K562 (cell line): ENCODE data around the gene ADGRD1. TPM values are rescaled to one million over a fixed set of nuclear protein-coding genes. Genes with fewer than 3 reads are reported as not detected.

Experiments used
- ATAC-seq: fragments of 200-7000 bp; cut with Tn5 transposase; 3 replicates; pipeline ENCODE4 v1.9.1; 2020; ENCODE audit warnings: moderate library complexity
- BruUV-seq: library from RNA; stranded (reverse); fragments of 400-500 nt; replicated peaks from 2 replicates; lab custom pipeline; 2021; lab: Mats Ljungman, UMichigan
- CTCF ChIA-PET: fragments of 300-600 bp; formaldehyde crosslinking; extraction: SDS; loops from one replicate; lab custom pipeline; 2021; ENCODE audit warnings: low intra/inter-chr PET ratio; lab: Yijun Ruan, JAX
- POLR2A ChIA-PET: fragments of 300-600, 350-650 bp; sonication (Branson Sonifier 250); formaldehyde crosslinking; extraction: SDS; loops from one replicate; lab custom pipeline; 2021; ENCODE audit warnings: antibody characterized with exemption, inconsistent platforms; lab: Yijun Ruan, JAX
- DNase-seq, 4 experiments: peaks; one replicate each; pipeline versions ENCODE4 v3.0.0 to v3.0.0-alpha.2; 2011 to 2018; ENCODE audit warnings: low spot score in 3 of 4, mixed read lengths in 3 of 4; ENCODE audit errors: extremely low read depth in 1 of 4
- FAIRE-seq: peaks from 2 replicates; lab custom pipeline; 2011; peaks lifted over from hg19 to GRCh38; lab: Jason Lieb, UNC
- H2AFZ ChIP-seq: 2 replicates; pipeline ENCODE4 v1.6.0; 2011; ENCODE audit warnings: low read depth, low read length, control low read depth, inconsistent platforms
- H3K27ac ChIP-seq: fragments of 200-600 bp; 3 replicates; pipeline ENCODE4 v1.8.0; 2011; ENCODE audit warnings: low read depth, mild to moderate bottlenecking, control low read depth, inconsistent platforms, low read length, moderate library complexity, mixed read lengths; ENCODE audit errors: extremely low read depth
- H3K27me3 ChIP-seq, 2 experiments: fragments of 300-600 bp in 1 of 2; 2 replicates in 1 of 2; 3 replicates in 1 of 2; pipeline versions ENCODE4 v1.6.0 to v1.8.0; 2011; ENCODE audit warnings: inconsistent platforms in 2 of 2, low read length in 2 of 2, mild to moderate bottlenecking in 1 of 2, mixed read lengths in 1 of 2, moderate library complexity in 1 of 2; ENCODE audit not compliant: control insufficient read depth in 2 of 2, insufficient read depth in 2 of 2
- H3K36me3 ChIP-seq: fragments of 300-600 bp; 3 replicates; pipeline ENCODE4 v1.8.0; 2011; ENCODE audit warnings: mild to moderate bottlenecking, low read length, inconsistent platforms; ENCODE audit not compliant: control insufficient read depth, insufficient read depth
- H3K4me1 ChIP-seq, 2 experiments: fragments of 200-600 bp in 1 of 2; replicated peaks in 1 of 2; 2 replicates in 1 of 2; 3 replicates in 1 of 2; pipeline versions ENCODE4 v1.5.1 to v1.8.0; 2011; ENCODE audit warnings: inconsistent platforms in 2 of 2, low read length in 2 of 2, mild to moderate bottlenecking in 1 of 2, mixed read lengths in 1 of 2, moderate library complexity in 1 of 2; ENCODE audit not compliant: control insufficient read depth in 2 of 2, insufficient read depth in 2 of 2
- H3K4me2 ChIP-seq: 2 replicates; pipeline ENCODE4 v1.6.1; 2011; ENCODE audit warnings: low read length, control low read depth, inconsistent platforms, mixed read lengths; ENCODE audit not compliant: insufficient read depth
- H3K4me3 ChIP-seq: fragments of 200-600 bp; sonication (generic), shearing (Covaris generic); 2 replicates; pipeline ENCODE4 v1.5.1; 2016; ENCODE audit warnings: control low read depth, inconsistent platforms
- H3K79me2 ChIP-seq: fragments of 200-600 bp; 3 replicates; pipeline ENCODE4 v1.8.0; 2011; ENCODE audit warnings: low read length, inconsistent platforms; ENCODE audit not compliant: control insufficient read depth, insufficient read depth
- H3K9ac ChIP-seq, 2 experiments: 2 replicates each; pipeline versions ENCODE4 v1.6.0 to v1.6.1; 2011; ENCODE audit warnings: low read depth in 2 of 2, low read length in 2 of 2, control low read depth in 1 of 2, inconsistent platforms in 1 of 2, mild to moderate bottlenecking in 1 of 2, mixed read lengths in 1 of 2; ENCODE audit not compliant: insufficient read depth in 1 of 2
- H3K9me1 ChIP-seq: one replicate; pipeline ENCODE4 v1.6.0; 2011; ENCODE audit warnings: inconsistent platforms, mild to moderate bottlenecking, low read length, moderate library complexity; ENCODE audit not compliant: control insufficient read depth, insufficient read depth
- H3K9me3 ChIP-seq: replicated peaks from 2 replicates; pipeline ENCODE4 v1.5.1; 2011; ENCODE audit warnings: low read depth, low read length, inconsistent platforms; ENCODE audit not compliant: control insufficient read depth, insufficient read depth
- H4K20me1 ChIP-seq: replicated peaks from 2 replicates; pipeline ENCODE4 v1.6.1; 2011; ENCODE audit warnings: low read length, inconsistent platforms, mixed read lengths; ENCODE audit not compliant: control insufficient read depth, insufficient read depth
- ELF4 ChIP-seq: fragments of 450-650 bp; formaldehyde crosslinking; IDR thresholded peaks from 2 replicates; pipeline ENCODE4 v1.4.0; 2022; ENCODE audit warnings: missing genetic modification characterization
- HNRNPK ChIP-seq: fragments of 200-400 bp; formaldehyde crosslinking; IDR thresholded peaks from one replicate; pipeline ENCODE4 v1.6.1; 2018; ENCODE audit warnings: mild to moderate bottlenecking, low read depth, low read length; ENCODE audit not compliant: poor library complexity, severe bottlenecking
- KLF6 ChIP-seq: fragments of 250-450 bp; sonication (Bioruptor Pico); IDR thresholded peaks from 2 replicates; pipeline ENCODE4 v1.4.0; 2020; ENCODE audit warnings: mild to moderate bottlenecking, moderate library complexity, borderline replicate concordance
- MCM2 ChIP-seq: fragments of 450-650 bp; IDR thresholded peaks from 2 replicates; pipeline ENCODE4 v1.6.1; 2017; ENCODE audit warnings: low read depth, mild to moderate bottlenecking
- NEUROD1 ChIP-seq: fragments of 150-350 bp; IDR thresholded peaks from 2 replicates; pipeline ENCODE4 v1.6.1; 2014; ENCODE audit warnings: borderline replicate concordance, low read length, low read depth; ENCODE audit not compliant: partially characterized antibody
- PYGO2 ChIP-seq: fragments of 450-650 bp; IDR thresholded peaks from 2 replicates; pipeline ENCODE4 v1.6.1; 2016; ENCODE audit warnings: mild to moderate bottlenecking, missing genetic modification characterization, moderate library complexity, missing compliant biosample characterization
- SLC30A9 ChIP-seq: fragments of 250-450 bp; sonication (Bioruptor Pico); IDR thresholded peaks from 2 replicates; pipeline ENCODE4 v1.8.0; 2022; ENCODE audit warnings: mild to moderate bottlenecking, moderate library complexity
- SMARCA5 ChIP-seq: fragments of 450-650 bp; IDR thresholded peaks from 2 replicates; pipeline ENCODE4 v1.6.1; 2016
- STAT5B ChIP-seq: fragments of 250-450 bp; sonication (Bioruptor Pico); IDR thresholded peaks from 2 replicates; pipeline ENCODE4 v1.8.0; 2021; ENCODE audit warnings: mild to moderate bottlenecking, inconsistent platforms
- ZNF121 ChIP-seq: sonication (generic); formaldehyde crosslinking; conservative IDR thresholded peaks from 2 replicates; pipeline ENCODE4 v1.8.0; 2022; ENCODE audit warnings: missing genetic modification reagents
- ZNF639 ChIP-seq, 2 experiments: fragments of 200-800 bp in 1 of 2; sonication (Bioruptor generic) in 1 of 2; sonication (generic) in 1 of 2; formaldehyde crosslinking in 1 of 2; IDR thresholded peaks in 1 of 2; conservative IDR thresholded peaks in 1 of 2; 2 replicates each; pipeline versions ENCODE4 v1.5.0 to v1.6.1; 2016 to 2020; ENCODE audit warnings: missing compliant biosample characterization in 1 of 2, missing genetic modification characterization in 1 of 2, missing genetic modification reagents in 1 of 2
- WGBS: fragments of 100-300 bp; shearing (Covaris generic); methylation state at CpG from one replicate; pipeline ENCODE4 v1.1.6; 2016; ENCODE audit warnings: low coverage, mixed read lengths; ENCODE audit not compliant: insufficient coverage; ENCODE audit errors: missing lambda C conversion rate; 5-methylcytosine and 5-hydroxymethylcytosine counted together
- in situ Hi-C: fragments of 300-500 bp; cut with MboI; formaldehyde crosslinking; loops from 4 replicates; pipeline ENCODE4 v1.15.0; 2018; ENCODE audit warnings: inconsistent platforms, mixed read lengths
- intact Hi-C: fragments of 100-400 bp; cut with micrococcal nuclease; formaldehyde crosslinking; loops from 2 replicates; pipeline ENCODE4 v1.14.2; 2022
- polyA plus RNA-seq, 8 experiments: library from polyadenylated mRNA; depleted of rRNA in 4 of 8; stranded (reverse) in 5 of 8; unstranded in 3 of 8; fragments of >200 nt; fragmentation: Nextera tagmentation in 2 of 8; fragmentation: Illumina TruSeq in 1 of 8; extraction: Ambion mirVana in 2 of 8; extraction: Trizol in 1 of 8; gene quantifications; 2 replicates each; pipeline versions ENCODE4 v1.2.1 to v1.2.3, GENCODE V29; 2011 to 2014; ENCODE audit warnings: inconsistent platforms in 1 of 8, missing spikeins in 1 of 8
- total RNA-seq, 7 experiments: library from RNA; depleted of rRNA in 6 of 7; stranded (reverse); fragments of >200 nt in 6 of 7; fragmentation: Illumina TruSeq in 2 of 7; extraction: Trizol in 2 of 7; gene quantifications; 2 replicates each; pipeline versions ENCODE4 v1.2.1 to v1.2.3, GENCODE V29; 2011 to 2021; ENCODE audit warnings: low replicate concordance in 1 of 7
- TF ChIP-seq, protein P1 (sequence below): fragments of 250-450 bp; sonication (Bioruptor Pico); IDR thresholded peaks from 2 replicates; pipeline ENCODE4 v1.5.0; 2020; ENCODE audit warnings: mild to moderate bottlenecking, borderline replicate concordance
- TF ChIP-seq, protein P2 (sequence below), 2 experiments: fragments of 450-650 bp; IDR thresholded peaks; 2 replicates each; pipeline ENCODE4 v1.6.1; 2016

The ADGRD1 gene
- total and polyA plus RNA-seq, 9 of the 15 experiments (the other 6 are each of a cell fraction or from before 2014, with no cell fraction given): 1.7 to 11.7 (median 3.3) TPM

GRCh38 chr12:131115766-131116467, 162.2 kb downstream of the ADGRD1 start:
- POLR2A ChIA-PET: interaction anchor here (0.6 to 1.4 kb wide), 3 partner anchors 10 to 19 kb away, joined by 3 to 4 read pairs (median 3); no protein-coding TSS in a partner anchor
- H3K79me2 ChIP-seq: no peaks in the 10 kb centered on the region
- H3K9ac ChIP-seq: no peak overlapping the region
- peaks cover 3% of the 10 kb centered on the region for H3K9me1 ChIP-seq
- no peaks in the 10 kb centered on the region for H3K36me3 ChIP-seq
- H3K4me1 ChIP-seq: peaks cover 0 to 2% of the 10 kb centered on the region in 2 experiments; a peak in 2 of 5 replicates
- intact Hi-C loops (loop anchor here (10.0 kb wide), 1 partner anchor 339 kb away; no protein-coding TSS in a partner anchor), in situ Hi-C loops (no loop called here)
- H3K4me2 ChIP-seq: no peak overlapping the region
- TF ChIP-seq MCM2: no peak
- TF ChIP-seq, protein P1, sequence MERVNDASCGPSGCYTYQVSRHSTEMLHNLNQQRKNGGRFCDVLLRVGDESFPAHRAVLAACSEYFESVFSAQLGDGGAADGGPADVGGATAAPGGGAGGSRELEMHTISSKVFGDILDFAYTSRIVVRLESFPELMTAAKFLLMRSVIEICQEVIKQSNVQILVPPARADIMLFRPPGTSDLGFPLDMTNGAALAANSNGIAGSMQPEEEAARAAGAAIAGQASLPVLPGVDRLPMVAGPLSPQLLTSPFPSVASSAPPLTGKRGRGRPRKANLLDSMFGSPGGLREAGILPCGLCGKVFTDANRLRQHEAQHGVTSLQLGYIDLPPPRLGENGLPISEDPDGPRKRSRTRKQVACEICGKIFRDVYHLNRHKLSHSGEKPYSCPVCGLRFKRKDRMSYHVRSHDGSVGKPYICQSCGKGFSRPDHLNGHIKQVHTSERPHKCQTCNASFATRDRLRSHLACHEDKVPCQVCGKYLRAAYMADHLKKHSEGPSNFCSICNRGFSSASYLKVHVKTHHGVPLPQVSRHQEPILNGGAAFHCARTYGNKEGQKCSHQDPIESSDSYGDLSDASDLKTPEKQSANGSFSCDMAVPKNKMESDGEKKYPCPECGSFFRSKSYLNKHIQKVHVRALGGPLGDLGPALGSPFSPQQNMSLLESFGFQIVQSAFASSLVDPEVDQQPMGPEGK (CRISPR knock-in tag): no peak
- TF ChIP-seq ZNF639 (CRISPR knock-in tag; conservative IDR thresholded peaks at IDR 0.05 in 1 of 2, IDR thresholded peaks at IDR 0.05 in 1 of 2): no peak
- TF ChIP-seq SLC30A9 (CRISPR knock-in tag): no peak
- no peak for TF ChIP-seq SMARCA5
- TF ChIP-seq, protein P2, sequence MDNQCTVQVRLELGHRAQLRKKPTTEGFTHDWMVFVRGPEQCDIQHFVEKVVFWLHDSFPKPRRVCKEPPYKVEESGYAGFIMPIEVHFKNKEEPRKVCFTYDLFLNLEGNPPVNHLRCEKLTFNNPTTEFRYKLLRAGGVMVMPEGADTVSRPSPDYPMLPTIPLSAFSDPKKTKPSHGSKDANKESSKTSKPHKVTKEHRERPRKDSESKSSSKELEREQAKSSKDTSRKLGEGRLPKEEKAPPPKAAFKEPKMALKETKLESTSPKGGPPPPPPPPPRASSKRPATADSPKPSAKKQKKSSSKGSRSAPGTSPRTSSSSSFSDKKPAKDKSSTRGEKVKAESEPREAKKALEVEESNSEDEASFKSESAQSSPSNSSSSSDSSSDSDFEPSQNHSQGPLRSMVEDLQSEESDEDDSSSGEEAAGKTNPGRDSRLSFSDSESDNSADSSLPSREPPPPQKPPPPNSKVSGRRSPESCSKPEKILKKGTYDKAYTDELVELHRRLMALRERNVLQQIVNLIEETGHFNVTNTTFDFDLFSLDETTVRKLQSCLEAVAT (IDR thresholded peaks at IDR 0.05): no peak
- TF ChIP-seq ELF4 (CRISPR knock-in tag): no peak
- TF ChIP-seq ZNF121 (CRISPR knock-in tag): no peak
- no peak for TF ChIP-seq HNRNPK
- no peak for TF ChIP-seq KLF6 (CRISPR knock-in tag)
- no peak for TF ChIP-seq PYGO2 (tag)
- no peak for TF ChIP-seq NEUROD1
- TF ChIP-seq STAT5B: no peak
- DNase-seq (no peak), FAIRE-seq (no peak), ATAC-seq (no peak)
- no peak overlapping the region for H2AFZ ChIP-seq
- no peak overlapping the region for H3K4me3 ChIP-seq
- no TSS peak for BruUV-seq
- CTCF ChIA-PET: no interaction called here
- H3K9me3 ChIP-seq: no peaks in the 10 kb centered on the region
- 16% methylated on average over 8 of the region's 8 CpGs for WGBS
- H4K20me1 ChIP-seq: no peaks in the 10 kb centered on the region; the same call in 1 of the 2 replicates
- H3K27me3 ChIP-seq: peaks cover 0 to 50% of the 10 kb centered on the region in 2 experiments; a peak in 4 of 5 replicates
- H3K27ac ChIP-seq: no peak overlapping the region
